HG02973 (cell line): ENCODE results near the gene PRDM7.
"Not testable (repeated sequence)": the region's sequence is repeated elsewhere in the genome, so short reads cannot be mapped to it uniquely, and the experiment has no call there.

Experiments used
- ATAC-seq: cut with Tn5 transposase; IDR thresholded peaks from one replicate; pipeline ENCODE4 v1.9.1; 2021; ENCODE audit warnings: moderate library complexity; ENCODE audit not compliant: unreplicated experiment

PRDM7 gene

DNA sequence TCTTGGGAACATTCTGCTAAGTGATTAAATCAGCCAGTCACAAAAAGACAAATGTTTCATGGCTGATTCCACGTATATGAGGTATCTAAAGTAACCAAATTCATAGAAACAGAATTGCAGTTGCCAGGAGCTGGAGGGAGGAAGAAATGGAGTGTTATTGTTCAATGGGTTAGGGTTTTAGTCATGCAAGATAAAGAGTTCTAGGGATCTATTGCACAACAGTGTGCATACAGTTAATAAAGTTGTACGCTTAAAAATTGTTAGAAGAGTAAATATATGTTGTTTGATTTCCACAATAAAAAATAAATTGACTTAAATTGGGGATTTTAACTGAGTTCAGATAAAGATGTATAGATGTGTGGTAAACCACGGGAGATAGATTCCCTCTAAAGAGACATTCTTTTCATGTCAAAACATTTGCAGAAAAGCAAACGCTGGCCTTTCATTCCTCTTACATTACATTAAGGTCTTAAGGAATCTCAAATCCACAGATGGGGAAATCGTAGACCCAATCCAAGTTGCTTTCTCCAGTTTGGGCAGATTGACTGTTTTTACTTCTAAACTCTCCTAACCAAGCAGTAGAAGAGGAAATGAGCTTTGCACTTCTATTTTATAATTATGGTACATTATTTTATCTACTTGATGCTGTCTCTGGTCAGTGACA lies 4.6 kb downstream of the PRDM7 start:
- no peak for ATAC-seq

DNA sequence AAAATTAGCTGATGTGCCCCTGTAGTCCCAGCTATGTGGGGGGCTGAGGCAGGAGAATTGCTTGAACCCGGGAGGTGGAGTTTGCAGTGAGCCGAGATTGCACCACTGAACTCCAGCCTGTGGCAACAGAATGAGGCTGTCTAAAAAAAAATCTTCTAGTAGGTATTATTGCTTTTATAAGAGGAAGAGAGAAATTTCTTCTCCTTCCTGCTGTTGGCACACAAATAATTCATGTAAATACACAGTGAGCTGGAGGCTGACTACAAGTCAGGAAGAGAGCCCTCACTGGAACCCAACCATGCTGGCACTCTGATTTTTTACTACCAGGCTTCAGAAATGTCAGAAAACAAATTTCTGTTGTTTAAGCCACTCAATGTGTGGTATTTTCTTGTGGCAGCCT lies 6.7 kb downstream of the PRDM7 start:
- ATAC-seq: no peak

- no peak for ATAC-seq
These were observed 15.7 kb downstream of the PRDM7 start for GRCh38 chr16:90061437-90061836.

GRCh38 chr16:90057738-90058173 lies 19.4 kb downstream of the PRDM7 start:
- ATAC-seq: no peak

DNA sequence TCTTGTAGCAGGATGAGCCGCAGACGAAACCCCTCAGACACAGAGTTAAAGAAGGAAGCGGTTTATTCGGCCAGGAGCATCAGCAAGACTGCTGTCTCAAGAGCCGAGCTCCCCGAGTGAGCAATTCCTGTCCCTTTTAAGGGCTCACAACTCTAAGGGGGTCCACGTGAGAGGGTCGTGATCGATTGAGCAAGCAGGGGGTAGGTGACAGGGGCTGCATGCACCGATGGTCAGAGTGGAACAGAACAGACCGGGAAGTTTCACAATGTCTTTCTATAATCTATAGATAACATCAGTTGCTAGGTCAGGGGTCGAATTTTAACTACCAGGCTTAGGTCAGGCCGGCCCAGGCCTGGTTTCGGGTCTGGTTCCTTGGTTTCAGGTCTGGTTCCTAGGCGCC lies 20.6 kb downstream of the PRDM7 start:
- not testable (repeated sequence) for ATAC-seq

DNA sequence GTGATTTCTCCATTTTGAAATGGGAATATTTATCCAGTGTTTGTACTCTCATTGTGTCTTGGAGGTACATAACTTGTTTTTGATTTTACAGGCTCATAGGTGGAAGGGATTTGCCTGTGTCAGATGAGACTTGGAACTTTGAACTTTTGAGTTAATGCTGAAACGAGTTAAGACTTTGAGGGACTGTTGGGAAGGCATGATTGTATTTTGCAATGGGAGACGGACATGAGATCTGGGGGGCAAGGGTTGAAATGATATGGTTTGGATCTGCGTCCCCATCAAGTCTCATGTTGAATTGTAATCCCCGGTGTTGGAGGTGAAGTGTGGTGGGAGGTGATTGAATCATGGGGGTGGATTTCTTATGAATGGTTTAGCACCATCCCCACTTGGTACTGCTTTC lies 21.8 kb downstream of the PRDM7 start:
- ATAC-seq: no peak

GRCh38 chr16:90054554-90054953 lies 22.6 kb downstream of the PRDM7 start:
- no peak for ATAC-seq

- no peak for ATAC-seq
These were observed 23.1 kb downstream of the PRDM7 start for GRCh38 chr16:90053902-90054500.

- ATAC-seq: no peak
These were observed 26.2 kb downstream of the PRDM7 start for GRCh38 chr16:90050969-90051368.

GRCh38 chr16:90048737-90049330 lies 28.3 kb downstream of the PRDM7 start:
- ATAC-seq: no peak

DNA sequence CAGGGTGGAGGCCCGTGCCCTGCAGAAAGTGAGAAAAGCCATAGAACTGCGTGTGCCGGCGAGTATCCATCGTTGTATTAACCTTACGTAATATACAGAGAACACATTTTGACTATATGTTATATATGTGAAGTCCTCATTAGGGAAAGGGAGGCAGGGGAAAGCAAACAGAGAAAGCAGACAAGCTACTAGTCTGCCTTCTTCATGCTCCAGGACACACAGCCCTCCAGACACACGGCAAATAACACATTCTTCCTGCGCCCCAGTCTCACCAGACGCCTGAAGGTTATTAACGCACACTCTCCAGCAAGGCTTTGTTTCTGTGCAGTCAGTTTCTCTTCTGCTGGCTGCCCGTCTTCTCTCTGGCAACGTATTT lies 28.8 kb downstream of the PRDM7 start:
- no peak for ATAC-seq

GRCh38 chr16:90047714-90048346 lies 29.3 kb downstream of the PRDM7 start:
- ATAC-seq: no peak

GRCh38 chr16:90046971-90047713 lies 30.0 kb downstream of the PRDM7 start:
- no peak for ATAC-seq

DNA sequence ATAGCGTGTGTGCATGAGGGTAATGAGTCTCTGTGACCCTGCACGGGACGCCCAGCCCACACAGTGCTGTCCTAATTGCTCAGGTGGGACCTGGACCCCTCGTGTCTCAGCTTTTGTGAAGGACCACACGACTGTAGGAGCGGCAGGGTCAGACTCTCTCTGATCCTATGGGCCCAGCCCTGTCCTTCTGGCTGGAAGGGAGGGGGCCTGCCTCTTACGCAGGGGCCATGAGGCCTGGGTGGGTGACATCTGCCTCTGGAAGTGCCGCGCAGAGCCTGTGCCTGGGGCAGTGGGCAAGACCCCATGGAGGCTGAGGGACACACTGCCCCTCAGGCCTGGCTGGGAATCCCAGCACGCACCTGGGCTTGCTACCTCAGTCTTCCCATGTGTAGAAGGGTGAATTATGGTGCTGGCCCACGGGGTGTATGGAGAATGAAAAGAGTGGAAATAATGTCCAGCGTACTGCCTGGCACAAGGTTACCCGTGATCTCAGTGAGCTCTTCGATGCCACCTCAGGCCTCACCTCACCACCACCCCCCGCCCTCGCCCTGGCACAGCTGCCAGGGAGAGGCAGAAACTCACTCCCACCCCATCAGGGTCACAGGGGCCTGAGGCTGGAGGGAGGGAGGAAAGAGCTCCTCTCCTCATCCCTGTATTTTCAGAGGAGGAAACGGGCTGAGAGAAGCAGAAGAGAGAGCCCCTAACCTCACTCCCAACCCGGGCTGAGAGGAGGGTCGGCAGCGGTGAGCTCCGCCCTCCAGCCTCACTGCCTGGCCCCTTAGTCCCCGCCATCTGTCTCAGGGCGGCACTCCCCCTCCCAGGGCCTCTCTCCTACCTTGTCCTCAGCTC lies 30.8 kb downstream of the PRDM7 start:
- no peak for ATAC-seq

DNA sequence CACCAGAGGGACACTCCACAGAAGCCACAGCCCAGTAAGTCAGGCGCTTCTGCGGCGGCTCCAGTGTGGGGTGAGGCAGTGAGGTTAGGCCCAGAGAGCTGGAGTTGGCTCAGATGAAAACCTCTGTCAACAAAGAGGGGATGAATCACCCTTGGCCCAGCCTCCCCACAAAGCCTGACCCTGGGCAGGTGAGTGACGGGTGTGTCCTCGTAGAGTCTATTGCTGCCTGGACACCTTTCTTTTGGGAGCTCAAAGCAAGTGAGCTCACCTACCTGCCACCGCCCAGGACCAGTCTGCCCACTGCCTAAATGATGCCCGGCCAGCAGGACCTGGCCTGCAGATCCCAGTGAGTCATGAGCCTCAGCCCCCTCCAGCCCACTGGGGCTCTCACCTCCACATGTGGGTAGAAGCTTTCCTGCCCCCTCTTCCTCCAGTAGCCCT lies 33.0 kb downstream of the PRDM7 start:
- no peak for ATAC-seq

- ATAC-seq: no peak
These were observed 33.6 kb downstream of the PRDM7 start for GRCh38 chr16:90043526-90043925.

DNA sequence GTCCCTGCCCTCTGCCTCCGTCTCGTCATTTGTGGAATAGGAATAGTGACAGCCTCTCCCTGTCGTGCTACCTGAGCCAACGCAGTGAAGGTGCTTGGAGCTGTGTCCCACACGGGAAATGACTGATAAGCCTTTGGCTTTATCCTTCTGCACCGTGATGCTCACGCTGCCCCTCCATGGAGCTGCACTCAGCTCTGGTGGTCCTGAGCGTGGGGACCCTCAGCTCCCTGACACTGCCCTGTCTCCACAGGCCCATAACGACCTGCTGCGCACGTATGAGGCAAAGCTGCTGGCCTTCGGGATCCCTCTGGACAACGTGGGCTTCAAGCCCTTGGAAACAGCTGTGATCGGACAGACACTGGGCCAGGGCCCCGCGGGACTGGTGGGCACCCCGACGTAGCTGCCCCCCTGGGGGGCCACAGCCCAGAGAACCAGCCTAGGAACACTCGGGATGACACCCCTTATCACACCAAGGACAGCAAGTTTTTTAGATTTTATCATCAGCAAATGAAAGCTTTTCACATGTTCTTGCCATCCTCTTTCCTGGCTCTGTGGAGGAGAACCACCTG lies 34.1 kb downstream of the PRDM7 start:
- ATAC-seq: no peak

GRCh38 chr16:90041896-90042473 lies 35.1 kb downstream of the PRDM7 start:
- no peak for ATAC-seq

GRCh38 chr16:90040152-90041023 lies 36.7 kb downstream of the PRDM7 start:
- no peak for ATAC-seq
